Activated naive CD4-positive, alpha-beta T cell treated with Interleukin-2 at 50 U/mL for 16 hours (primary cell): ENCODE results near the gene UXT.
"Not testable (repeated sequence)": the region's sequence is repeated elsewhere in the genome, so short reads cannot be mapped to it uniquely, and the experiment has no call there.

Experiments
- DNase-seq: peaks from one replicate; pipeline ENCODE4 v3.0.0-alpha.2; 2020

UXT gene

GRCh38 chrX:47613082-47613481 is 45.9 kb downstream of the UXT start:
- DNase-seq: no peak

- DNase-seq: no peak
Observed at GRCh38 chrX:47612418-47612817, 46.6 kb downstream of the UXT start.

- DNase-seq: no peak
Observed at GRCh38 chrX:47611926-47612325, 47.1 kb downstream of the UXT start.

- no peak for DNase-seq
Observed at GRCh38 chrX:47611489-47611888, 47.5 kb downstream of the UXT start.

GRCh38 chrX:47610511-47610910 is 48.5 kb downstream of the UXT start:
- no peak for DNase-seq

- DNase-seq: no peak
Observed at GRCh38 chrX:47608130-47608810, 50.7 kb downstream of the UXT start.

- DNase-seq: no peak
Observed at GRCh38 chrX:47607091-47607490, 51.9 kb downstream of the UXT start.

GRCh38 chrX:47605024-47605423 is 54.0 kb downstream of the UXT start:
- DNase-seq: no peak

GRCh38 chrX:47603125-47603524 is 55.9 kb downstream of the UXT start:
- not testable (repeated sequence) for DNase-seq
